GM12878 (cell line): Measurements from ENCODE around the gene NUP210L. TPM values are rescaled to one million over a fixed set of nuclear protein-coding genes. Genes with fewer than 3 reads are reported as not detected.
A peak's percentile ranks its signal among the peaks of the same experiment; 100 is the strongest.

Source experiments
- EGR1 ChIP-seq, 2 experiments: IDR thresholded peaks; 1 replicate in 1 of 2; 2 replicates in 1 of 2; pipeline ENCODE4 v1.6.1; 2011 to 2012; ENCODE audit warnings: low read depth in 2 of 2, low read length in 2 of 2, borderline replicate concordance in 1 of 2, mild to moderate bottlenecking in 1 of 2, moderate library complexity in 1 of 2
- NFIC ChIP-seq: IDR thresholded peaks from 2 replicates; pipeline ENCODE4 v1.6.1; 2012; ENCODE audit warnings: low read depth, mild to moderate bottlenecking, inconsistent platforms, low read length, moderate library complexity
- USF2 ChIP-seq: IDR thresholded peaks from 2 replicates; pipeline ENCODE4 v1.6.1; 2011; ENCODE audit warnings: low read depth, low read length, improper control_type of control experiment, borderline replicate concordance
- ZBTB4 ChIP-seq: fragments of 450-650 bp; formaldehyde crosslinking; IDR thresholded peaks from 2 replicates; pipeline ENCODE4 v1.4.0; 2022; ENCODE audit warnings: mild to moderate bottlenecking, moderate library complexity
- polyA plus RNA-seq, 11 experiments: library from polyadenylated mRNA; depleted of rRNA in 4 of 11; unstranded in 6 of 11; stranded (reverse) in 5 of 11; fragments of >200 nt; fragmentation: Nextera tagmentation in 4 of 11; fragmentation: Illumina TruSeq in 1 of 11; extraction: Ambion mirVana in 4 of 11; extraction: Trizol in 1 of 11; gene quantifications; 1 replicate in 1 of 11; 2 replicates in 10 of 11; pipeline versions ENCODE4 v1.2.1 to v1.2.3, GENCODE V29; 2011 to 2016; ENCODE audit warnings: inconsistent platforms in 2 of 11, missing spikeins in 2 of 11, low read depth in 1 of 11
- total RNA-seq, 4 experiments: library from RNA; depleted of rRNA in 3 of 4; stranded (reverse); fragments of >200 nt in 3 of 4; fragmentation: Illumina TruSeq in 1 of 4; extraction: Trizol in 1 of 4; gene quantifications; 2 replicates each; pipeline versions ENCODE4 v1.2.1 to v1.2.3, GENCODE V29; 2013 to 2021

NUP210L gene
- total and polyA plus RNA-seq, 10 of the 15 experiments (the other 5 are each of a cell fraction or from before 2014, with no cell fraction given), result 0.04 to 0.08 (median 0.07) TPM; not detected in 7

DNA sequence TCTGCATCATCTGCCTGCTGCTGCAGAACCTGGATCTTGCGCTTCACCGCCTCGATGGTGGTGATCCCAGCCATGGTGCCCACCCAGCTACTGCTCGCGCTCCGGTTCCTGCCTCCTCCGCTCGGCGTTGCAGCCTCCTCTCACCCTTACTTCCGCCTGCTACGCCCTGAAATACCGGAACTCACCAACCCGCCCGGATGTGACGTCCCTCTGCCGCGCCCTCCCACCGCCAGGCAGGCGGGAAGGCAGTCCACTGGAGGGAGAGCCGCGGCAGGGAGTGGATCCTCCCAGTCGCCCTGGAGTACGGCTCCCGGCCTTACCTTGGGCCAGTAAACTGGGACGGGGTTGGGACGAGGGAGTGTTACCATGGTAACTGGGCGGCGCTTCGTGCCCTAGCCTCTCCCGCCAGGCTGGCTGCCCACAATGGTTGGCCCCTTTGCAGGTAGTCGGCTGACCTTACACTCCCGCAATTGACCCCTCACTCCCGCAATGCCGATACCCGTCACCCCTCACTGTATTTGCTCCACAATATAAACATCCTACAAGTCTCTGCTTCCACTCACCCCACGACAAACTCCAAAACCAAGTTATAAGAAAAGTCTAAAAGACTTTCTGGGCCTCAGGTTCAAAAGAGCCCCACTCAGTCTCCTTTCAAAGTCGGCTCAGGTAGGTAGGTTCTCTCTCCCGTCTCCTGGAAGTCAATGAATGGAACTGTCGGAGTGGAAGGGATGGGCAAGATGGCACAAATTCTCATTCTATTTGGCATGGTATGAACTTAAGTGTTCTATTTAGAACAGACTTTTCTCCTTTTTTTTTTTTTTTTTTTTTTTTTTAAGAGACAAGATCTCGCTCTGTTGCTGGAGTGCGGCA, 28.4 kb upstream of the NUP210L start (continued):
- TF ChIP-seq EGR1 (IDR thresholded peaks at IDR 0.05; ENCODE audit: borderline replicate concordance in 1 of 2, low read depth in 2 of 2, low read length in 2 of 2), result peak in 1 of 2 experiments; percentile 23; a peak in 1 of 3 replicates
- TF ChIP-seq NFIC, result no peak
- TF ChIP-seq USF2, result no peak
- TF ChIP-seq ZBTB4, result no peak
- TF ChIP-seq, all 136 proteins: peak for 52
